SK-N-SH (cell line): ENCODE measurements around the gene TUBGCP6. TPM values are rescaled to one million over a fixed set of nuclear protein-coding genes. Genes with fewer than 3 reads are reported as not detected.

Experiments
- CTCF ChIA-PET: fragments of 300-600, 350-600 bp; formaldehyde crosslinking; extraction: SDS; loops from one replicate; lab custom pipeline; 2021; lab: Yijun Ruan, JAX
- POLR2A ChIA-PET: fragments of 350-600 bp; sonication (Branson Sonifier 250); formaldehyde crosslinking; extraction: SDS; loops from one replicate; lab custom pipeline; 2020; ENCODE audit warnings: antibody characterized with exemption, inconsistent platforms; lab: Yijun Ruan, JAX
- DNase-seq: peaks from one replicate; pipeline ENCODE4 v3.0.0; 2012
- H2AFZ ChIP-seq: fragments of 200-600 bp; sonication (generic); 2 replicates; pipeline ENCODE4 v1.8.1; 2016; ENCODE audit warnings: antibody characterized with exemption, mild to moderate bottlenecking, low read depth
- H3F3A ChIP-seq: fragments of 200-600 bp; sonication (generic); replicated peaks from 2 replicates; pipeline ENCODE3; 2016; ENCODE audit warnings: antibody characterized with exemption, mild to moderate bottlenecking; ENCODE audit not compliant: insufficient read depth
- H3K27ac ChIP-seq, 2 experiments: fragments of 200-500 bp in 1 of 2; fragments of 200-600 bp in 1 of 2; sonication (Bioruptor generic) in 1 of 2; sonication (generic), shearing (Covaris generic) in 1 of 2; 2 replicates each; pipeline versions ENCODE4 v1.5.1 to v1.6.1; 2014 to 2016; ENCODE audit warnings: low read depth in 2 of 2, inconsistent platforms in 1 of 2, low read length in 1 of 2, mild to moderate bottlenecking in 1 of 2, mixed read lengths in 1 of 2
- H3K27me3 ChIP-seq: fragments of 200-600 bp; sonication (generic), shearing (Covaris generic); 2 replicates; pipeline ENCODE4 v1.6.1; 2016; ENCODE audit warnings: mixed run types; ENCODE audit not compliant: insufficient read depth
- H3K36me3 ChIP-seq, 2 experiments: fragments of 200-500 bp in 1 of 2; fragments of 200-600 bp in 1 of 2; sonication (Bioruptor generic) in 1 of 2; sonication (generic) in 1 of 2; replicated peaks in 1 of 2; 2 replicates each; pipeline versions ENCODE3 to v1.5.1; 2014 to 2016; ENCODE audit warnings: low read length in 1 of 2, mild to moderate bottlenecking in 1 of 2; ENCODE audit not compliant: insufficient read depth in 2 of 2, control insufficient read depth in 1 of 2
- H3K4me1 ChIP-seq, 2 experiments: fragments of 200-500 bp in 1 of 2; fragments of 200-600 bp in 1 of 2; sonication (Bioruptor generic) in 1 of 2; sonication (generic), shearing (Covaris generic) in 1 of 2; 2 replicates each; pipeline versions ENCODE4 v1.5.1 to v1.6.1; 2014 to 2016; ENCODE audit warnings: low read depth in 1 of 2, low read length in 1 of 2, mixed run types in 1 of 2; ENCODE audit not compliant: insufficient read depth in 2 of 2, control insufficient read depth in 1 of 2
- H3K4me2 ChIP-seq: fragments of 200-600 bp; sonication (generic), shearing (Covaris generic); 2 replicates; pipeline ENCODE4 v1.6.1; 2017; ENCODE audit warnings: mixed run types
- H3K4me3 ChIP-seq, 2 experiments: fragments of 200-500 bp in 1 of 2; fragments of 200-600 bp in 1 of 2; sonication (Bioruptor generic) in 1 of 2; sonication (generic), shearing (Covaris generic) in 1 of 2; 2 replicates each; pipeline versions ENCODE4 v1.5.1 to v1.8.1; 2014 to 2016; ENCODE audit warnings: low read depth in 2 of 2, inconsistent platforms in 1 of 2, low read length in 1 of 2, mild to moderate bottlenecking in 1 of 2, mixed read lengths in 1 of 2, moderate library complexity in 1 of 2
- H3K79me2 ChIP-seq: fragments of 200-600 bp; sonication (generic); 2 replicates; pipeline ENCODE4 v1.8.1; 2017; ENCODE audit warnings: mild to moderate bottlenecking; ENCODE audit not compliant: insufficient read depth
- H3K9ac ChIP-seq: fragments of 200-600 bp; sonication (generic); 2 replicates; pipeline ENCODE4 v1.6.1; 2017; ENCODE audit warnings: mixed run types
- H3K9me2 ChIP-seq: fragments of 200-600 bp; sonication (generic); 2 replicates; pipeline ENCODE4 v1.6.1; 2017; ENCODE audit warnings: mixed run types
- H3K9me3 ChIP-seq: fragments of 200-600 bp; sonication (generic); 2 replicates; pipeline ENCODE4 v1.6.1; 2017; ENCODE audit warnings: mixed run types, mild to moderate bottlenecking, moderate library complexity
- H4K20me1 ChIP-seq: fragments of 200-600 bp; sonication (generic); 2 replicates; pipeline ENCODE4 v1.6.1; 2017; ENCODE audit warnings: mild to moderate bottlenecking, mixed run types; ENCODE audit not compliant: insufficient read depth
- CTCF ChIP-seq: fragments of 200-600 bp; sonication (generic); IDR thresholded peaks from 2 replicates; pipeline ENCODE4 v1.6.1; 2017; ENCODE audit warnings: antibody characterized with exemption, mild to moderate bottlenecking, moderate library complexity
- FOSL2 ChIP-seq: IDR thresholded peaks from 2 replicates; pipeline ENCODE4 v1.4.0; 2012; ENCODE audit warnings: low read depth, mild to moderate bottlenecking, moderate library complexity, borderline replicate concordance
- FOXJ3 ChIP-seq: sonication (generic); formaldehyde crosslinking; IDR thresholded peaks from 2 replicates; pipeline ENCODE4 v1.5.1; 2020; ENCODE audit warnings: mild to moderate bottlenecking, missing genetic modification reagents
- GABPA ChIP-seq: IDR thresholded peaks from 2 replicates; pipeline ENCODE4 v1.4.0; 2012; ENCODE audit warnings: low read depth, mild to moderate bottlenecking
- IRF3 ChIP-seq: fragments of 150-350 bp; IDR thresholded peaks from 2 replicates; pipeline ENCODE4 v1.6.1; 2016; ENCODE audit warnings: mild to moderate bottlenecking, low read depth, low read length
- JUND ChIP-seq: IDR thresholded peaks from 2 replicates; pipeline ENCODE4 v1.4.0; 2012
- MEF2A ChIP-seq: IDR thresholded peaks from 2 replicates; pipeline ENCODE4 v1.4.0; 2012; ENCODE audit warnings: low read depth, borderline replicate concordance
- PBX3 ChIP-seq: IDR thresholded peaks from 2 replicates; pipeline ENCODE4; 2012
- RAD21 ChIP-seq: IDR thresholded peaks from 2 replicates; pipeline ENCODE4 v1.6.1; 2012; ENCODE audit warnings: mild to moderate bottlenecking, low read length
- RFX5 ChIP-seq: IDR thresholded peaks from 2 replicates; pipeline ENCODE4 v1.6.1; 2012; ENCODE audit warnings: mild to moderate bottlenecking, improper control_type of control experiment, low read length
- SMC3 ChIP-seq: IDR thresholded peaks from 2 replicates; pipeline ENCODE4 v1.6.1; 2012; ENCODE audit warnings: low read depth, low read length, improper control_type of control experiment
- YY1 ChIP-seq: IDR thresholded peaks from 2 replicates; pipeline ENCODE4 v1.4.0; 2012; ENCODE audit warnings: low read depth, mild to moderate bottlenecking
- WGBS: methylation state at CpG from one replicate; pipeline ENCODE4 v1.1.6; 2017; ENCODE audit warnings: low lambda C conversion rate; 5-methylcytosine and 5-hydroxymethylcytosine counted together
- polyA plus RNA-seq, 3 experiments: library from polyadenylated mRNA; depleted of rRNA; stranded (reverse); fragments of >200 nt; gene quantifications; 2 replicates each; pipeline ENCODE4 v1.2.3, GENCODE V29; 2012

TUBGCP6 gene
- polyA plus RNA-seq, 1 of the 3 experiments (the other 2 are of a cell fraction) = 40.4 TPM

- TF ChIP-seq MEF2A = no peak
- no peak for TF ChIP-seq RFX5
- TF ChIP-seq GABPA = no peak
These were observed 9.1 kb upstream of the TUBGCP6 start (continued) for GRCh38 chr22:50253941-50254340.

GRCh38 chr22:50253046-50253915, 8.5 kb upstream of the TUBGCP6 start:
- peaks cover 0 to 37% of the 10 kb centered on the region in 2 experiments for H3K36me3 ChIP-seq
- DNase-seq = no peak
- H3K27ac ChIP-seq = no peak overlapping the region
- H3K27me3 ChIP-seq = no peaks in the 10 kb centered on the region
- POLR2A ChIA-PET = interaction anchor here (0.6 to 0.7 kb wide), 2 partner anchors 73 to 127 kb away, joined by 3 to 4 read pairs; partner anchors contain the start of gene DENND6B
- 0 out of 2 replicates have a peak, but pooled peaks cover 7% of the 10 kb centered on the region for H4K20me1 ChIP-seq
- H3K9ac ChIP-seq = no peak overlapping the region
- CTCF ChIA-PET = interaction anchor here (0.8 to 4.3 kb wide), 13 partner anchors 8 to 368 kb away, joined by 3 to 72 read pairs (median 7); partner anchors contain the start of genes DENND6B, MAPK11 and MAPK12
- TF ChIP-seq FOSL2 (no peak), MEF2A (no peak), YY1 (no peak), IRF3 (no peak), PBX3 (no peak), GABPA (no peak)
- no peak overlapping the region for H3K4me3 ChIP-seq
- peaks cover 5 to 33% of the 10 kb centered on the region in 2 experiments; a peak in 2 of 4 replicates for H3K4me1 ChIP-seq
- H3K79me2 ChIP-seq = peaks cover 16% of the 10 kb centered on the region; the same call in 1 of the 2 replicates
- H3K9me2 ChIP-seq = no peaks in the 10 kb centered on the region
- 95% methylated on average over 12 of the region's 22 CpGs for whole genome bisulfite sequencing
- H3F3A ChIP-seq = peaks cover 13% of the 10 kb centered on the region
- H3K4me2 ChIP-seq = no peak overlapping the region
- no peaks in the 10 kb centered on the region for H3K9me3 ChIP-seq
- no peak overlapping the region for H2AFZ ChIP-seq

- H3K9ac ChIP-seq = no peak overlapping the region
- H3K36me3 ChIP-seq = peaks cover 3 to 37% of the 10 kb centered on the region in 2 experiments
- no peak overlapping the region; a peak in 2 of 4 replicates for H3K4me3 ChIP-seq
- peak overlapping the region in 1 of 2 experiments; percentile 69; a peak in 2 of 4 replicates for H3K27ac ChIP-seq
- DNase-seq = peak; percentile 83
- TF ChIP-seq FOXJ3 (CRISPR knock-in tag) = no peak
- peak; percentile 79 for TF ChIP-seq SMC3
- no peak for TF ChIP-seq JUND
- peak; percentile 73 for TF ChIP-seq CTCF
- peak; percentile 77 for TF ChIP-seq RAD21
- CTCF ChIA-PET = interaction anchor here (0.7 to 4.3 kb wide), 24 partner anchors 9 to 369 kb away, joined by 3 to 72 read pairs (median 4); partner anchors contain the start of genes DENND6B, MAPK11, MAPK12 and SCO2
- peak overlapping the region; percentile 99; the same call in 1 of the 2 replicates for H3K4me2 ChIP-seq
- H3K4me1 ChIP-seq = peaks cover 5 to 43% of the 10 kb centered on the region in 2 experiments; a peak in 2 of 4 replicates
- no peaks in the 10 kb centered on the region for H3K27me3 ChIP-seq
- peaks cover 20% of the 10 kb centered on the region for H3F3A ChIP-seq
- H3K9me2 ChIP-seq = no peaks in the 10 kb centered on the region
- H3K9me3 ChIP-seq = no peaks in the 10 kb centered on the region
- H3K79me2 ChIP-seq = peaks cover 17% of the 10 kb centered on the region; the same call in 1 of the 2 replicates
- POLR2A ChIA-PET = interaction anchor here (0.7 to 2.1 kb wide), 2 partner anchors 11 to 74 kb away, joined by 4 to 10 read pairs; partner anchors contain the start of gene DENND6B
- 0 out of 2 replicates have a peak, but pooled peaks cover 7% of the 10 kb centered on the region for H4K20me1 ChIP-seq
- H2AFZ ChIP-seq = no peak overlapping the region
- 72% methylated on average over 12 of the region's 25 CpGs for WGBS
These were observed 7.5 kb upstream of the TUBGCP6 start for GRCh38 chr22:50252082-50253045.
